H4 (cell line): ENCODE measurements around the gene TOLLIP. TPM values are rescaled to one million over a fixed set of nuclear protein-coding genes. Genes with fewer than 3 reads are reported as not detected.
"Not testable (repeated sequence)": the region's sequence is repeated elsewhere in the genome, so short reads cannot be mapped to it uniquely, and the experiment has no call there.

Source experiments
- DNase-seq: peaks from one replicate; pipeline ENCODE4 v3.0.0-alpha.2; 2015; ENCODE audit warnings: low spot score
- total RNA-seq: library from RNA; depleted of rRNA; stranded (reverse); fragments of >200 nt; shearing (Covaris generic); gene quantifications from 2 replicates; pipeline ENCODE4 v1.2.3, GENCODE V29; 2014

Gene TOLLIP
- total RNA-seq, 1 experiment from 2014 or later: 18.6 TPM

DNA sequence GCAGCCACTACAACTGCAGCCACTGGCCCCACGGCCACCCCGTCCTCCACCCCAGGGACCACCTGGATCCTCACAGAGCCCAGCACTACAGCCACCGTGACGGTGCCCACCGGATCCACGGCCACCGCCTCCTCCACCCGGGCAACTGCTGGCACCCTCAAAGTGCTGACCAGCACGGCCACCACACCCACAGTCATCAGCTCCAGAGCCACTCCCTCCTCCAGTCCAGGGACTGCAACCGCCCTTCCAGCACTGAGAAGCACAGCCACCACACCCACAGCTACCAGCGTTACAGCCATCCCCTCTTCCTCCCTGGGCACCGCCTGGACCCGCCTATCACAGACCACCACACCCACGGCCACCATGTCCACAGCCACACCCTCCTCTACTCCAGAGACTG lies 63.1 kb downstream of the TOLLIP start:
- not testable (repeated sequence) for DNase-seq

DNA sequence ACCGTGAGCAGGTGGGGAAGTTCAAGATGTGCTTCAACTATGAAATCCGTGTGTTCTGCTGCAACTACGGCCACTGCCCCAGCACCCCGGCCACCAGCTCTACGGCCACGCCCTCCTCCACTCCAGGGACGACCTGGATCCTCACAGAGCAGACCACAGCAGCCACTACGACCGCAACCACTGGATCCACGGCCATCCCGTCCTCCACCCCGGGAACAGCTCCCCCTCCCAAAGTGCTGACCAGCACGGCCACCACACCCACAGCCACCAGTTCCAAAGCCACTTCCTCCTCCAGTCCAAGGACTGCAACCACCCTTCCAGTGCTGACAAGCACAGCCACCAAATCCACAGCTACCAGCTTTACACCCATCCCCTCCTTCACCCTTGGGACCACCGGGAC lies 63.7 kb downstream of the TOLLIP start:
- not testable (repeated sequence) for DNase-seq

DNA sequence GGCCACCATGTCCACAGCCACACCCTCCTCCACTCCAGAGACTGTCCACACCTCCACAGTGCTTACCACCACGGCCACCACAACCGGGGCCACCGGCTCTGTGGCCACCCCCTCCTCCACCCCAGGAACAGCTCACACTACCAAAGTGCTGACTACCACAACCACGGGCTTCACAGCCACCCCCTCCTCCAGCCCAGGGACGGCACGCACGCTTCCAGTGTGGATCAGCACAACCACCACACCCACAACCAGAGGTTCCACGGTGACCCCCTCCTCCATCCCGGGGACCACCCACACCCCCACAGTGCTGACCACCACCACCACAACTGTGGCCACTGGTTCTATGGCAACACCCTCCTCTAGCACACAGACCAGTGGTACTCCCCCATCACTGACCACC lies 64.9 kb downstream of the TOLLIP start:
- not testable (repeated sequence) for DNase-seq

DNA sequence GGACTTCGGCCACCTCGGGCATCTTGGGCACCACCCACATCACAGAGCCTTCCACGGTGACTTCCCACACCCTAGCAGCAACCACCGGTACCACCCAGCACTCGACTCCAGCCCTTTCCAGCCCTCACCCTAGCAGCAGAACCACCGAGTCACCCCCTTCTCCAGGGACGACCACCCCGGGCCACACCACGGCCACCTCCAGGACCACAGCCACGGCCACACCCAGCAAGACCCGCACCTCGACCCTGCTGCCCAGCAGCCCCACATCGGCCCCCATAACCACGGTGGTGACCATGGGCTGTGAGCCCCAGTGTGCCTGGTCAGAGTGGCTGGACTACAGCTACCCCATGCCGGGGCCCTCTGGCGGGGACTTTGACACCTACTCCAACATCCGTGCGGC lies 65.9 kb downstream of the TOLLIP start:
- DNase-seq: not testable (repeated sequence)

DNA sequence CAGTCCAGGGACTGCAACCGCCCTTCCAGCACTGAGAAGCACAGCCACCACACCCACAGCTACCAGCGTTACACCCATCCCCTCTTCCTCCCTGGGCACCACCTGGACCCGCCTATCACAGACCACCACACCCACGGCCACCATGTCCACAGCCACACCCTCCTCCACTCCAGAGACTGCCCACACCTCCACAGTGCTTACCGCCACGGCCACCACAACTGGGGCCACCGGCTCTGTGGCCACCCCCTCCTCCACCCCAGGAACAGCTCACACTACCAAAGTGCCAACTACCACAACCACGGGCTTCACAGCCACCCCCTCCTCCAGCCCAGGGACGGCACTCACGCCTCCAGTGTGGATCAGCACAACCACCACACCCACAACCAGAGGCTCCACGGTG lies 66.7 kb downstream of the TOLLIP start:
- not testable (repeated sequence) for DNase-seq

DNA sequence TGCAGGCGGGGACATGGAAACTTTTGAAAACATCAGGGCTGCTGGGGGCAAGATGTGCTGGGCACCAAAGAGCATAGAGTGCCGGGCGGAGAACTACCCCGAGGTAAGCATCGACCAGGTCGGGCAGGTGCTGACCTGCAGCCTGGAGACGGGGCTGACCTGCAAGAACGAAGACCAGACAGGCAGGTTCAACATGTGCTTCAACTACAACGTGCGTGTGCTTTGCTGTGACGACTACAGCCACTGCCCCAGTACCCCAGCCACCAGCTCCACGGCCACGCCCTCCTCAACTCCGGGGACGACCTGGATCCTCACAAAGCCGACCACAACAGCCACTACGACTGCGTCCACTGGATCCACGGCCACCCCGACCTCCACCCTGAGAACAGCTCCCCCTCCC lies 67.1 kb downstream of the TOLLIP start:
- DNase-seq: no peak

DNA sequence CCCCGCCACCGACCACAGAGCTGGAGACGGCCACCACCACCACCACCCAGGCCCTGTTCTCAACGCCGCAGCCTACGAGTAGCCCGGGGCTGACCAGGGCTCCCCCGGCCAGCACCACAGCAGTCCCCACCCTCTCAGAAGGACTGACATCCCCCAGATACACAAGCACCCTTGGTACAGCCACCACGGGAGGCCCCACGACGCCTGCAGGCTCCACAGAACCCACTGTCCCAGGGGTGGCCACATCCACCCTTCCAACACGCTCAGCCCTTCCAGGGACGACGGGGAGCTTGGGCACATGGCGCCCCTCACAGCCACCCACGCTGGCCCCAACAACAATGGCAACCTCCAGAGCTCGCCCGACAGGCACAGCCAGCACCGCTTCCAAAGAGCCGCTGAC lies 67.7 kb downstream of the TOLLIP start:
- DNase-seq: no peak

DNA sequence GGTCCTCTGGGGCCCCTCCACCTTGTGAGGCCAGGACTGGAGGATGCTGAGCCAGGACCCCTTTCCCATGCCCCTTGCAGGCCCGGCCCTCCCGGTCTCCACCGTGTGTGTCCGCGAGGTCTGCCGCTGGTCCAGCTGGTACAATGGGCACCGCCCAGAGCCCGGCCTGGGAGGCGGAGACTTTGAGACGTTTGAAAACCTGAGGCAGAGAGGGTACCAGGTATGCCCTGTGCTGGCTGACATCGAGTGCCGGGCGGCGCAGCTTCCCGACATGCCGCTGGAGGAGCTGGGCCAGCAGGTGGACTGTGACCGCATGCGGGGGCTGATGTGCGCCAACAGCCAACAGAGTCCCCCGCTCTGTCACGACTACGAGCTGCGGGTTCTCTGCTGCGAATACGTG lies 68.7 kb downstream of the TOLLIP start:
- DNase-seq: no peak

DNA sequence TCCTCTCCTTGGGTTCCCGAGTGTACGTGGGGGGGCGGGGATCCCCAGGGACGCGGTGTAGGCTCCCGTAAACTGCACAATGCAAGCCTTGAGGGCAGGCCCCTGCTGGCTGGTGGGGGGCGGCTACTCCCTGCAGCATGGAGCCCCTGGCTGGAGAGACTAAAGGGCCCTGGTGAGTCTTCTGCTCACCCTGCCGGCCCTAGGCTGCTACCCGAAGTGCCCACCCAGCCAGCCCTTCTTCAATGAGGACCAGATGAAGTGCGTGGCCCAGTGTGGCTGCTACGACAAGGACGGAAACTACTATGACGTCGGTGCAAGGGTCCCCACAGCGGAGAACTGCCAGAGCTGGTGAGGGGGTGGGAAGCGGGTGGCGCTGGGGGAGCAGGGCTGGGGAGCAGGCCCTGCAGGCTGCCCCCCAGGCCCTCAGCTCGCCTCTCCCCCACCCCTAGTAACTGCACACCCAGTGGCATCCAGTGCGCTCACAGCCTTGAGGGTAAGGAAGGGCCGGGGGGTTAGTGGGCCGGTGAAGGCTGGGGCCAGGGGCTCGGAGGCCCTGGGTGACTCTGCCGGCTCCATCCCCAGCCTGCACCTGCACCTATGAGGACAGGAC lies 69.7 kb downstream of the TOLLIP start:
- DNase-seq: no peak

DNA sequence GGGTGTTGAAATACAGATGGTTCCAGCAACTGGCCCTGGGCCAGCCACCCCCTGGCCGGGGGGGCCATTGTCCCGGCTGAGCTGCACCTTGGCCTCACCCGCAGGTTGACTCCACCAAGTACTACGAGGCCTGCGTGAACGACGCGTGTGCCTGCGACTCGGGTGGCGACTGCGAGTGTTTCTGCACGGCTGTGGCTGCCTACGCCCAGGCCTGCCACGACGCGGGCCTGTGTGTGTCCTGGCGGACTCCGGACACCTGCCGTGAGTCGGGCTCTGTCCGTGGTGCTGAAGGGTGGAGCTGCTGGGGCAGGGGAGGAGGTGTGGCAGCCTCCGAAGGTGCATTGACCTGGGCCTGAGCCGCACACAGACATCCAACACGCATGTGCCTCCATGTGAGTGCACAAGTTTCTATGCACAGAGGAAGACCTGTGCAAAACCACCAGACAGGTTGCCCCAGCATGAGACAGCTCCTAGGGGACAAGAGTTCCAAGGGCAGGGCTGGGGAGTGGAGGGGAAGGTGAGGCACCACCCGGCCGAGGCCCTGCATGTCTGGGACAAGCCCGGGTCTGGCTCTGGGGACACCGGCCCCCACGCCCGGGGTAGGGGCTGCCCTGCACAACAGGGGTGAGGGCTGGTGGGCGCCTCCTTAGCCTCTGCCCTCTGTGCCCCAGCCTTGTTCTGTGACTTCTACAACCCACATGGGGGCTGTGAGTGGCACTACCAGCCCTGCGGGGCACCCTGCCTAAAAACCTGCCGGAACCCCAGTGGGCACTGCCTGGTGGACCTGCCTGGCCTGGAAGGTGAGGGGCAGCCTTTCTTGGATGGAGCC lies 70.5 kb downstream of the TOLLIP start:
- DNase-seq: no peak

DNA sequence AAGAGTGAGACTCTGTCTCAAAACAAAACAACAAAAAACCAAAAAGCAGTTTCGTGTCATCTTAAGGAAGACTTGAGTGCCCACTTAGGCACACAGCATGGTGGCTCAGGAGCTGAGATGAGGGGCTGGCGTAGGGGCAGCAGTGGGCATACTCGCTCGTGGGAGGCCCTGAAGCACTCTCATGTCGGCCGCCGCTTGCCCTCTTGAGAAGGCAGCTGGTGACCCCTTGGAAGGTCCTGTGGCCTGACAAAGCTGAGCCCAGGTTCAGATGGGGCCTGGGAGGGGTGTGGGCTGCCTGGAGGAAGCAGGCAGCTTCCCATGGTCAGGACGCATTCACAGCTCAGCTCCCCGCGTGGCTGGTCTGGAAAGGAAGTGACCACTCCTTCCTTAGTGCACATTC lies 71.6 kb downstream of the TOLLIP start:
- no peak for DNase-seq

DNA sequence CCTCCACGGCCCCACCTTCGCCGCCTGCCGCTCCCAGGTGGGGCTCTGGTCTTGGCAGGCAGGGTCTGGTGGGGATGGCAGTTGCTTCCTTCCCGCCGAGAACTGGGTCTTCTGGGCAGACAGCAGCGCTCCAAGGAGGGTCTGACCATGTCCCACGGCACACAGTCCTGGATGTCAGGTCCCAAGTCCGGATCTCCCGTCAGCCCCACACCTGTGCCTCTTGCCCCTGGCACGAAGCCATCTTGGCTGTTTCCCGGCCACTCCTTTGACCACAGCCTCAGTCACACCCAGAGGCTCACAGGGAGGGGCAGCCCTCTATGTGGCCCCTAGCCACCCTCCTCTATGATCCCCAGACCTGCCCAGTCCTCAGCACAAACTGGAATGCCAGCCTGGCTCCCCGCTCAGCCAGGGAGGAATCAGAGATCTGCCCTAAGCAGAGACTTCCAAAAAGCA lies 72.3 kb downstream of the TOLLIP start:
- DNase-seq: no peak

DNA sequence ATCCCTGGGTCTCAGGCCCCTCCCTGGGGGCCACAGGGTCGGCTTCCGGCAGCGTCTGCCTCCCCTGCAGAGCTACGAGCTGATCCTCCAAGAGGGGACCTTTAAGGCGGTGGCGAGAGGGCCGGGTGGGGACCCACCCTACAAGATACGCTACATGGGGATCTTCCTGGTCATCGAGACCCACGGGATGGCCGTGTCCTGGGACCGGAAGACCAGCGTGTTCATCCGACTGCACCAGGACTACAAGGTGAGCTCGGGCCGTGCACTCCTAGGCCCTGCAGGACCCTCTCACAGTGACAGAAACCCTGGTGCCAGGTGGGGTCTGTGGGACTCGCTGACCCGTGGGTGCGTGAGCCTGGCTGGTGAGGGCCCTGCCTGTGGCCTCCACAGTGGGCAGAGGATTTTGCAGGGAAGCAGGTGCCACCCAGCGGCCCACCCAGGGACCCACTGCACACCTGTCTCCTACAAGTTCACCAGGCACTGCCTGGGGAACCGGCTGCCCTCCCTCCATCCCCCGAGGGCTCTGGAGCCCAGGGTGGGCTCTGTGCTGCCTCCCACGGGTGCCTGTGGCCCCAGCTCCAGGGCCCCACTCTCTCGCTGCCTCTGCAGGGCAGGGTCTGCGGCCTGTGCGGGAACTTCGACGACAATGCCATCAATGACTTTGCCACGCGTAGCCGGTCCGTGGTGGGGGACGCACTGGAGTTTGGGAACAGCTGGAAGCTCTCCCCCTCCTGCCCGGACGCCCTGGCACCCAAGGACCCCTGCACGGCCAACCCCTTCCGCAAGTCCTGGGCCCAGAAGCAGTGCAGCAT lies 72.9 kb downstream of the TOLLIP start:
- DNase-seq: no peak

DNA sequence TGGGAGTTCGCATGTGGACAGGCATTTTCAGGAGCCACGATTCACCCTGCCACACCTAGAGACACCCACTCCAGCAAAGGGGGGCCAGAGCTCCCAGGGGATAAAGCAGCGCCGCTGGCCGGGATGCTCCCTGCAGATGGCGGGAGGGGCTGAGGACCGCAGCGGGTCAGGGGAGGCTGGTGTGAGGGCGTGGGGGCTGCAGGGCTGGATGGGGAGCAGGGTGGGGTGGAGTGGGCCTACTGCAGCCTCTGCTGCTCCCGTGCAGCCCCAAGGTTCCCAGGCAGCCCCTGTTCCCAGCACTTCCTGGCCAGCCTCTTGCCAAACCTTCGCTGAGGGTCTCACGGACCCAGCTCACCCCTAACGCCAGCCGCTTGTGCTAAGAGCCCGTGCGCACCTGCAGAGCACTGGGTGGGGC lies 73.5 kb downstream of the TOLLIP start:
- no peak for DNase-seq

DNA sequence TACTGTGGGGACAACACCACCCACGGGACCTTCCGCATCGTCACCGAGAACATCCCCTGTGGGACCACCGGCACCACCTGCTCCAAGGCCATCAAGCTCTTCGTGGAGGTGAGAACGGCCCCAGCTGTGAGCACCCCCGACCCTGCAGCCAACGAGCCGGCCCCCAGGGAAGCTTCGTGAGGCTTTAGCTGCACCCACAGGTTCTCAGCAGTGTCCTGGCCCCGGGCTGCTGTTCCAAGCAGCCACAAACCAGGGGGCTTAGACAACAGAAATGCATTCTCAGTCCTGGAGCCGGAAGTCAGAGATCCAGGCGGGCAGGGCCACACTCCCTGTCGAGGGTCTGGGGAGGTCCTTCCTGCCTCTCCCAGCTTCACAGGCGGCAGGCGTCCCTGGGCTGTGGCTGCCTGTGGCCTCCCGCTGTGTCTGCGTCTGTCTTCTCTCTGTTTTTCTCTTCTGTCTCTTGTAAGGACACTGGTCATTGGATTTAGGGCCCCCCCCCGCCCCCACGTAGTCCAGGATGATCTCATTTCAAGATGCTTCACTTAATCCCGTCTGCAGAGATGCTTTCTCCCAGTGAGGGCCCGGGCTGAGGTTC lies 74.0 kb downstream of the TOLLIP start:
- no peak for DNase-seq

DNA sequence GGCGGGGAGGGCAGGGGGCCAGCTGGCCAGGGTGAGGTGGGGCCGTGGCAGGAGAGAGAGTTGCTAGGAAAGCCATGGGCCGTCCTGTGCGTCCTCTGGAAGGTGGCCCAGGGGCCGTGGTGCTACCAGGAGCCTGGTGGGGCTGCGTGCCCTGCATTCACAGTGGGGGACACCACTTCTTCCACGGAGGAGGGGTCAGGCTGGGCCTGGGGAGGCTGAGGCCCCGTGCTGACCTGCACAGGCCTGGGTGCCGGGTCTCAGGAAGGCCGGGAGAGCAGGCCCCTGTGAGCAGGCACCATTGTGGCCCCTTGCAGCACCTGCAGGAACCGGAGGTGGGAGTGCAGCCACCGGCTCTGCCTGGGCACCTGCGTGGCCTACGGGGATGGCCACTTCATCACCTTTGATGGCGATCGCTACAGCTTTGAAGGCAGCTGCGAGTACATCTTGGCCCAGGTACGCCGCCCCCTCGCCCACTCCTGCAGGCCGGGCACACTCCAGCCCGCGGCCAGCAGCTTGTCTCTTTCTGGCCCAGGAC lies 74.6 kb downstream of the TOLLIP start:
- no peak for DNase-seq

DNA sequence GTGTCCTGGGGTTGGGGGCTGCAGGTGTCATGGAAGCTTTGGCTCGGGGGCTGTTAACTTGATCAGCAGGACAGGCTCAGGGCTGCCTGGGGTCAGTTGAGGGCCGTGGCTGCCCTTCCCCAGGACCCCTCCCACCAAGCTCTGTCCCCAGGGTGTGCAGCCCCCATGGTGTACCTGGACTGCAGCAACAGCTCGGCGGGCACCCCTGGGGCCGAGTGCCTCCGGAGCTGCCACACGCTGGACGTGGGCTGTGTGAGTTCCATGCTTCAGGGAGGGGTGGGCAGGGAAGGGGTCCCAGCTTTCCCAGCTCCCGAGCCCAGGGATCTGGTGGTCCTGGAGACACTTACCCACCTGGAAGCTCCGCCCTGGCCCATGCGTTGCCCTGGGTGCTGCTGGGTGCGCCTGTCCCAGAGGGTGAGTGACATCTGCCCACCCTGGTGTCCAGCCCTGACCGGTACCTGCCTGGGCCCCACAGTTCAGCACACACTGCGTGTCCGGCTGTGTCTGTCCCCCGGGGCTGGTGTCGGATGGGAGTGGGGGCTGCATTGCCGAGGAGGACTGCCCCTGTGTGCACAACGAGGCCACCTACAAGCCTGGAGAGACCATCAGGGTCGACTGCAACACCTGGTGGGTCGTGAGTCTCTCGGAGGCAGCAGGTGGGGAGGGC lies 75.2 kb downstream of the TOLLIP start:
- no peak for DNase-seq

DNA sequence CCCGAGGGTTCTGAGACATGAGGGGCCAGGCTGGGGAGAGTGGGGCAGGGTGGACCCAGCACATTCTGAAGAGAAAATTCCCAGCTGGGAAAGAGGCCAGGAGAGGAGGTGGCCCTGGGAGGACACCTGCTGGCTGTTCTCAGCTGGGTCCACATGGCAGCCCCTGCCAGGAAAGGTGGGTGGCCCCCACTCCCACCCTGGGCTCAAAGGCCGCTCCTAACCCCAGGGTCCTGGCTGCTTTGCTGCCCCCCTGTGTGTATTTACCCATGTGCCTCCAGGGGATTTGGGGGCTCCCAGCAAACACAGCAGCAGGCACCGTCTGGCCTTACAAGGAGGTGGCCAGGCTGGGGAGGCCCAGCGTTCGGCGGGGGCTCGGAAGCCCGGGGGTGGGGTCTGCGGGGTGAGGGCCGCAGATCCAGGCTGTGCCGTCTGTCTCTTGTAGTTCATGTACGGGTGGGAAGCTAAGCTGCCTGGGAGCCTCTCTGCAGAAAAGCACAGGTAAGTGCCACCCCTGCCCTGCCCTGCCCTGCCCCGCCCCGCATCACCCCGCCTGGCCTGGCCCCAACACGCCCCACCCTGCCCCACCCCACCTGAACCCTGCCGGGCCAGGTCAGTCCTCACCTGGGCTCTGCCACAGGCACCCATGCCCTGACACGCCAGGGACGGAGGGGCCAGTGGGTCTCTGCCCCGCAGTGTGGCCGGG lies 75.9 kb downstream of the TOLLIP start:
- DNase-seq: no peak

DNA sequence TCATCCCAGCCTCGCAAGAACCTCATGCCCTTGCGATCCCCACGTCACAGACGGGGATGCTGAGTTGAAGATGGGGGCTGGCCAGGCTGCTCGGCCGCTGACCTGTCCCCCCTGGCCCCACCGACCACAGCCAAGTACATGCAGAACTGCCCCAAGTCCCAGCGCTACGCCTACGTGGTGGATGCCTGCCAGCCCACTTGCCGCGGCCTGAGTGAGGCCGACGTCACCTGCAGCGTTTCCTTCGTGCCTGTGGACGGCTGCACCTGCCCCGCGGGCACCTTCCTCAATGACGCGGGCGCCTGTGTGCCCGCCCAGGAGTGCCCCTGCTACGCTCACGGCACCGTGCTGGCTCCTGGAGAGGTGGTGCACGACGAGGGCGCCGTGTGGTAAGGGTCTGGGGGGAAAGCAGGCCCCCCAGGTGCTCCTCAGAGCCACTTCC lies 76.5 kb downstream of the TOLLIP start:
- DNase-seq: no peak

DNA sequence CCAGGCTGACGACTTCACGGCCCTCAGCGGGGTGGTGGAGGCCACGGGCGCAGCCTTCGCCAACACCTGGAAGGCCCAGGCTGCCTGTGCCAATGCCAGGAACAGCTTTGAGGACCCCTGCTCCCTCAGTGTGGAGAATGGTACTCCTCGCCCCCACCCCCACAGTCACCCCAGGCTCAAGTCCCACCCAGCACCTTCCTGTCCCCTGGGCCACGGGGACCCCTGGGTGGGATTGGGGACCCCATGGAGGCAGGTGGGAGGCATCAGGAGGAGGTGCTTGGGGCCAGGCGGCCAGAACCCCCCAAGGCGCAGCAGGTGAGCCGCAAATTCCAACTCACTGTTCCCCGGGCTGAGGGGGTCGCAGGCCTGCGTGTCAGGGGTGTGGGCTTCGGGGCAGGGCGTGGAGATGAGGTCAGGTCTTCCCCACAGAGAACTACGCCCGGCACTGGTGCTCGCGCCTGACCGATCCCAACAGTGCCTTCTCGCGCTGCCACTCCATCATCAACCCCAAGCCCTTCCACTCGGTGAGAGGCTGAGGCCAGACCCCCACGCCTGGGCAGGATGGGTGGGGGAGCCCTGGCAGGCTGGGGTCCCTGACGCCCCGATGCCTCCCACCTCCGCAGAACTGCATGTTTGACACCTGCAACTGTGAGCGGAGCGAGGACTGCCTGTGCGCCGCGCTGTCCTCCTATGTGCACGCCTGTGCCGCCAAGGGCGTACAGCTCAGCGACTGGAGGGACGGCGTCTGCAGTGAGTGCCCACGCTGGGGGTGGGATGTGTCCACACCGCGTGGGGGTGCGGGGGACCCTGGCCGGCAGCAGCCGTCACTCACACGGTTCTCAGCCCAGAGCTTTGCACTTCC lies 77.2 kb downstream of the TOLLIP start:
- DNase-seq: no peak
